DOHH2 (cell line): ENCODE data around the gene GVQW3.

ENCODE experiments used
- EZH2phosphoT487 ChIP-seq: fragments of 200-600 bp; sonication (generic); IDR thresholded peaks from 2 replicates; pipeline ENCODE4 v1.6.1; 2017; ENCODE audit warnings: borderline replicate concordance, mild to moderate bottlenecking, antibody characterized with exemption, low read length, moderate library complexity, mixed read lengths
- TF ChIP-seq, protein P1 (sequence below): fragments of 200-600 bp; sonication (generic); IDR thresholded peaks from one replicate; pipeline ENCODE4 v1.5.1; 2014; ENCODE audit warnings: antibody characterized with exemption, mild to moderate bottlenecking, low read depth, low read length; ENCODE audit not compliant: poor library complexity, severe bottlenecking

DNA sequence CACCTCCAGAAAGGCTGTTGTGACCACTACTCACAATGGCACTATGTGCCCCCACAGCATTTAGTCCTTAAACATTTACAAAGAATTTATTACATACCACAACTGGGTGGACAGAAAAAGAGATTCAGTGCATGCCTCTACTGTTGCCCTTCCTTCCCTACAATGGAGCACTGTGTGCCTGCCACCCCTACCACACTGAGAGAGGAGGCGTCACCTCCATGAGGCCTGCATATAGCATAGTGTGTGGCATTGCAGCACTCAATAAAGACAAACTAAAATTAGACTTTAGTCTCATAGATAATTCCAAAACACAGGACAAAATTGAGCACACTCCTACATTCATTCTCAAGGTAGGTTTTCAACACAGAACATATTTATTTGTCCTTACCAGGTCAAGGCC lies 26.0 kb upstream of the GVQW3 start:
- TF ChIP-seq, protein P1, sequence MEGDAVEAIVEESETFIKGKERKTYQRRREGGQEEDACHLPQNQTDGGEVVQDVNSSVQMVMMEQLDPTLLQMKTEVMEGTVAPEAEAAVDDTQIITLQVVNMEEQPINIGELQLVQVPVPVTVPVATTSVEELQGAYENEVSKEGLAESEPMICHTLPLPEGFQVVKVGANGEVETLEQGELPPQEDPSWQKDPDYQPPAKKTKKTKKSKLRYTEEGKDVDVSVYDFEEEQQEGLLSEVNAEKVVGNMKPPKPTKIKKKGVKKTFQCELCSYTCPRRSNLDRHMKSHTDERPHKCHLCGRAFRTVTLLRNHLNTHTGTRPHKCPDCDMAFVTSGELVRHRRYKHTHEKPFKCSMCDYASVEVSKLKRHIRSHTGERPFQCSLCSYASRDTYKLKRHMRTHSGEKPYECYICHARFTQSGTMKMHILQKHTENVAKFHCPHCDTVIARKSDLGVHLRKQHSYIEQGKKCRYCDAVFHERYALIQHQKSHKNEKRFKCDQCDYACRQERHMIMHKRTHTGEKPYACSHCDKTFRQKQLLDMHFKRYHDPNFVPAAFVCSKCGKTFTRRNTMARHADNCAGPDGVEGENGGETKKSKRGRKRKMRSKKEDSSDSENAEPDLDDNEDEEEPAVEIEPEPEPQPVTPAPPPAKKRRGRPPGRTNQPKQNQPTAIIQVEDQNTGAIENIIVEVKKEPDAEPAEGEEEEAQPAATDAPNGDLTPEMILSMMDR: no peak
- TF ChIP-seq EZH2phosphoT487: no peak
